ENCODE data around the gene MICU2. TPM values are rescaled to one million over a fixed set of nuclear protein-coding genes. Genes with fewer than 3 reads are reported as not detected.

The MICU2 gene
- total and polyA plus RNA-seq, 5 donors, result 50.9 to 70.6 (median 54.0) TPM

GRCh38 chr13:21526707-21527540 is 77.0 kb downstream of the MICU2 start:
- Histone ChIP-seq H3K27ac (ENCODE audit: low read length) (no peak overlapping the region), H3K27me3 (ENCODE audit: control insufficient read depth, insufficient read depth) (no peaks in the 10 kb centered on the region), H3K9me3 (ENCODE audit: control insufficient read depth, low read length) (no peaks in the 10 kb centered on the region), H3K4me3 (ENCODE audit: low read length) (no peak overlapping the region), H3K4me1 (ENCODE audit: control insufficient read depth, insufficient read depth, low read length) (no peaks in the 10 kb centered on the region)
- intact Hi-C loops (cut with DNase I), result no loop called here
- ATAC-seq (no peak), DNase-seq (no peak)
- WGBS, result 90% methylated on average over 6 of the region's 6 CpGs

DNA sequence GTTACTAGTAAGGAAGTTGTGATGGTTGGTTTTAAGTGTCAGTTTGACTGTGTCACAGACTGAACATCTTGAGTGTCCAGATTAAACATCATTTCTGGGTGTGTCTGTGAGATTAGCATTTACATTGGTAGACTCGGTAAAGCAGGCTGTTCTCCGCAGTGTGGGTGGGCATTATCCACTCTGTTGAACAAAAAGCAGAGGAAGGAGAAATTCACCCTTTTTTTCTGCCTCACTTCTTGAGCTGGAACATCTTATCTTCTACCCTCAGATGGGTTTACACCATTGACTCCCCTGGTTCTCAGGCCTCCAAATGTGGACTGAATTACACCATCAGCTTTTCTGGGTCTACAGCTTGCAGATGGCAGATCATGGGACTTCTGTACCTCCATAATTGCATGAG is 81.1 kb downstream of the MICU2 start:
- 83% methylated on average over 2 of the region's 2 CpGs for WGBS
- ATAC-seq, result no peak
- H3K9me3 ChIP-seq (ENCODE audit: control insufficient read depth, low read length), result no peaks in the 10 kb centered on the region

GRCh38 chr13:21522130-21522529 is 81.8 kb downstream of the MICU2 start:
- Histone ChIP-seq H3K4me1 (ENCODE audit: control insufficient read depth, insufficient read depth, low read length) (no peaks in the 10 kb centered on the region), H3K27me3 (ENCODE audit: control insufficient read depth, insufficient read depth) (no peaks in the 10 kb centered on the region), H3K9me3 (ENCODE audit: control insufficient read depth, low read length) (no peaks in the 10 kb centered on the region), H3K27ac (ENCODE audit: low read length) (no peak overlapping the region), H3K4me3 (ENCODE audit: low read length) (no peak overlapping the region)
- 91% methylated on average over 1 of the region's 1 CpG for WGBS
- no peak for DNase-seq
- no peak for ATAC-seq
- intact Hi-C loops (cut with DNase I), result no loop called here

More for the DNA sequence above, 81.1 kb downstream of the MICU2 start:
- Histone ChIP-seq H3K4me1 (ENCODE audit: control insufficient read depth, insufficient read depth, low read length) (no peaks in the 10 kb centered on the region), H3K27me3 (ENCODE audit: control insufficient read depth, insufficient read depth) (no peaks in the 10 kb centered on the region), H3K27ac (ENCODE audit: low read length) (no peak overlapping the region), H3K4me3 (ENCODE audit: low read length) (no peak overlapping the region)
- intact Hi-C loops (cut with DNase I), result no loop called here
- no peak for DNase-seq

GRCh38 chr13:21518617-21519144 is 85.3 kb downstream of the MICU2 start:
- H3K27ac ChIP-seq (ENCODE audit: low read length), result no peak overlapping the region
- H3K4me3 ChIP-seq (ENCODE audit: low read length), result no peak overlapping the region
- intact Hi-C loops (cut with DNase I), result no loop called here
- DNase-seq, result no peak
- H3K4me1 ChIP-seq (ENCODE audit: control insufficient read depth, insufficient read depth, low read length), result no peaks in the 10 kb centered on the region
- WGBS, result 97% methylated on average over 8 of the region's 8 CpGs
- H3K27me3 ChIP-seq (ENCODE audit: control insufficient read depth, insufficient read depth), result no peaks in the 10 kb centered on the region
- no peaks in the 10 kb centered on the region for H3K9me3 ChIP-seq (ENCODE audit: control insufficient read depth, low read length)
- ATAC-seq, result no peak

DNA sequence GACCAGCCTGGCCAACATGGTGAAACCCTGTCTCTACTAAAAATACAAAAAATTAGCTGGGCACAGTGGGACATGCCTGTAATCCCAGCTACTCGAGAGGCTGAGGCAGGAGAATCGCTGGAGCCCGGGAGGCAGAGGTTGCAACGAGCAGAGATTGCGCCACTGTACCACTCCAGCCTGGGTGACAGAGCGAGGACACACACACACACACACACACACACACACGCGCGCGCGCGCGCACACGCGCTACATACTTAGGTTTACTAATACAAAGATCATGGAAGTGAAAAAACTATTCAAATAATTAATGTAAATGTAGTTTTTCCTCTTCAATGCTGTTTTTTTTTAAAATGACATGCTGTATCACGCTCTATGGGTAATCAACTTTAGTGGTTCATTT is 86.4 kb downstream of the MICU2 start:
- Histone ChIP-seq H3K27ac (ENCODE audit: low read length) (no peak overlapping the region), H3K9me3 (ENCODE audit: control insufficient read depth, low read length) (no peaks in the 10 kb centered on the region), H3K4me3 (ENCODE audit: low read length) (no peak overlapping the region), H3K27me3 (ENCODE audit: control insufficient read depth, insufficient read depth) (no peaks in the 10 kb centered on the region), H3K4me1 (ENCODE audit: control insufficient read depth, insufficient read depth, low read length) (no peaks in the 10 kb centered on the region)
- intact Hi-C loops (cut with DNase I), result no loop called here
- DNase-seq (no peak), ATAC-seq (no peak)
- WGBS, result 91% methylated on average over 16 of the region's 16 CpGs

- ATAC-seq, result no peak
- Histone ChIP-seq H3K27ac (ENCODE audit: low read length) (no peak overlapping the region), H3K4me1 (ENCODE audit: control insufficient read depth, insufficient read depth, low read length) (no peaks in the 10 kb centered on the region), H3K9me3 (ENCODE audit: control insufficient read depth, low read length) (no peaks in the 10 kb centered on the region), H3K27me3 (ENCODE audit: control insufficient read depth, insufficient read depth) (no peaks in the 10 kb centered on the region), H3K4me3 (ENCODE audit: low read length) (no peak overlapping the region)
- DNase-seq, result no peak
- WGBS, result 94% methylated on average over 2 of the region's 2 CpGs
- intact Hi-C loops (cut with DNase I), result no loop called here
Observed at GRCh38 chr13:21516805-21517204, 87.2 kb downstream of the MICU2 start.

DNA sequence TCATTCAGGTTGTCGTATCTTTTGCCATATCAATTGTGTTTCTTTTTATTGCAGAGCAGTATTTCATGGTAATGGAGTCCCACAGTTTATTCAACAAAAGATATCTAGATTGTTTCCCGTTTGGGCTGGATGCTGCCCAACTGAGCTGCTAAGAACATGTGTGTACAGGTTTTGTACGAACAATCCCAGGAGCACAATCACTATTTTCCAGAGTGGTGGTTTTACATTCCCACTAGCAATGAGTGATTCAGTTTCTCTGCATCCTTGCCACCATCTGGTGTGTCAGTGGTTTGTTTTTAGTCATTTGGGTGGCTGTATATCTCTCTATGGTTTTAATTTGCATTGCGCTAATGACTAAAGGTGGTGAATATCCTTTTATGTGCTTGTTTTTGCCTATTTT is 92.1 kb downstream of the MICU2 start:
- Histone ChIP-seq H3K9me3 (ENCODE audit: control insufficient read depth, low read length) (no peaks in the 10 kb centered on the region), H3K27ac (ENCODE audit: low read length) (no peak overlapping the region), H3K27me3 (ENCODE audit: control insufficient read depth, insufficient read depth) (no peaks in the 10 kb centered on the region), H3K4me1 (ENCODE audit: control insufficient read depth, insufficient read depth, low read length) (no peaks in the 10 kb centered on the region), H3K4me3 (ENCODE audit: low read length) (no peak overlapping the region)
- intact Hi-C loops (cut with DNase I), result no loop called here
- DNase-seq, result no peak
- WGBS, result 67% methylated on average over 4 of the region's 4 CpGs
- no peak for ATAC-seq

DNA sequence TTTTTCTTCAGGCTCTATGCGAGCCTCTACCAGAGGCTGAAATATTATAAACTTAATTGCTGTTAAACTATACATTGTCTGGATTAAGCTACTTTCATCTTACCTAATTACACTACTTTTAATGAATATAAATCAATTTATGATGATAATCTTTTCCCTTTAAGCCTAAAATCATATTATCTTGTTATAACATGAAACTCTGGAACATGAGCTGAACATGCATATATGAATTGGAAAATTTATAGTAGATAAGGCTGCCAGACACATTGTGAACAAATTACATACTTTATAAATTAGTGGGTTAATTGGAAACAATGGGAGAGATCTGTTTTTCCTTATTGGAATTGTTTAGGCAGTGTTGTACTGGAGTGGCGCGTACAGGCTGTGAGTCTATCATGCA is 99.6 kb downstream of the MICU2 start:
- WGBS, result 97% methylated on average over 3 of the region's 3 CpGs
- Histone ChIP-seq H3K9me3 (ENCODE audit: control insufficient read depth, low read length) (no peaks in the 10 kb centered on the region), H3K27ac (ENCODE audit: low read length) (no peak overlapping the region), H3K4me3 (ENCODE audit: low read length) (no peak overlapping the region), H3K4me1 (ENCODE audit: control insufficient read depth, insufficient read depth, low read length) (no peaks in the 10 kb centered on the region), H3K27me3 (ENCODE audit: control insufficient read depth, insufficient read depth) (no peaks in the 10 kb centered on the region)
- intact Hi-C loops (cut with DNase I), result no loop called here
- DNase-seq (no peak), ATAC-seq (no peak)

GRCh38 chr13:21501686-21502085 is 102.3 kb downstream of the MICU2 start:
- ATAC-seq, result no peak
- intact Hi-C loops (cut with DNase I), result no loop called here
- Histone ChIP-seq H3K27ac (ENCODE audit: low read length) (no peak overlapping the region), H3K9me3 (ENCODE audit: control insufficient read depth, low read length) (no peaks in the 10 kb centered on the region), H3K4me1 (ENCODE audit: control insufficient read depth, insufficient read depth, low read length) (no peaks in the 10 kb centered on the region), H3K27me3 (ENCODE audit: control insufficient read depth, insufficient read depth) (no peaks in the 10 kb centered on the region), H3K4me3 (ENCODE audit: low read length) (no peak overlapping the region)
- 95% methylated on average over 3 of the region's 3 CpGs for WGBS
- DNase-seq, result no peak

GRCh38 chr13:21486322-21486721 is 117.6 kb downstream of the MICU2 start:
- Histone ChIP-seq H3K4me1 (ENCODE audit: control insufficient read depth, insufficient read depth, low read length) (no peaks in the 10 kb centered on the region), H3K27me3 (ENCODE audit: control insufficient read depth, insufficient read depth) (no peaks in the 10 kb centered on the region), H3K27ac (ENCODE audit: low read length) (no peak overlapping the region), H3K4me3 (ENCODE audit: low read length) (no peak overlapping the region), H3K9me3 (ENCODE audit: control insufficient read depth, low read length) (no peaks in the 10 kb centered on the region)
- DNase-seq (no peak), ATAC-seq (no peak)
- intact Hi-C loops (cut with DNase I), result no loop called here
- 96% methylated on average over 4 of the region's 4 CpGs for WGBS

- ATAC-seq, result no peak
- Histone ChIP-seq H3K9me3 (ENCODE audit: control insufficient read depth, low read length) (no peaks in the 10 kb centered on the region), H3K27me3 (ENCODE audit: control insufficient read depth, insufficient read depth) (no peaks in the 10 kb centered on the region), H3K4me1 (ENCODE audit: control insufficient read depth, insufficient read depth, low read length) (no peaks in the 10 kb centered on the region), H3K4me3 (ENCODE audit: low read length) (no peak overlapping the region), H3K27ac (ENCODE audit: low read length) (no peak overlapping the region)
- 89% methylated on average over 24 of the region's 24 CpGs for WGBS
- intact Hi-C loops (cut with DNase I), result loop anchor here in 1 of 4 donors (5.0 kb wide), 1 partner anchor 541 kb away; no protein-coding TSS in a partner anchor
- DNase-seq, result peak in 1 of 3 donors; percentile 70
Observed at GRCh38 chr13:21483748-21484147, 120.2 kb downstream of the MICU2 start.
